SK-MEL-5 (cell line): Measurements from ENCODE around the gene AOPEP. TPM values are rescaled to one million over a fixed set of nuclear protein-coding genes. Genes with fewer than 3 reads are reported as not detected.

Source experiments
- DNase-seq: peaks from one replicate; pipeline ENCODE4 v3.0.0-alpha.2; 2016; ENCODE audit warnings: low read depth, low spot score
- in situ Hi-C: cut with HindIII; loops from 2 replicates; pipeline ENCODE4 v1.10.0; 2016; ENCODE audit warnings: low sequenced_read_pairs, high pct_unique_total_duplicates, low pct_unique_long_range_greater_than_20kb
- total RNA-seq: library from RNA; depleted of rRNA; stranded (reverse); fragments of >200 nt; shearing (Covaris generic); gene quantifications from 2 replicates; pipeline ENCODE4 v1.2.3, GENCODE V29; 2014

Gene AOPEP
- total RNA-seq, 1 experiment from 2014 or later, result 20.8 TPM

DNA sequence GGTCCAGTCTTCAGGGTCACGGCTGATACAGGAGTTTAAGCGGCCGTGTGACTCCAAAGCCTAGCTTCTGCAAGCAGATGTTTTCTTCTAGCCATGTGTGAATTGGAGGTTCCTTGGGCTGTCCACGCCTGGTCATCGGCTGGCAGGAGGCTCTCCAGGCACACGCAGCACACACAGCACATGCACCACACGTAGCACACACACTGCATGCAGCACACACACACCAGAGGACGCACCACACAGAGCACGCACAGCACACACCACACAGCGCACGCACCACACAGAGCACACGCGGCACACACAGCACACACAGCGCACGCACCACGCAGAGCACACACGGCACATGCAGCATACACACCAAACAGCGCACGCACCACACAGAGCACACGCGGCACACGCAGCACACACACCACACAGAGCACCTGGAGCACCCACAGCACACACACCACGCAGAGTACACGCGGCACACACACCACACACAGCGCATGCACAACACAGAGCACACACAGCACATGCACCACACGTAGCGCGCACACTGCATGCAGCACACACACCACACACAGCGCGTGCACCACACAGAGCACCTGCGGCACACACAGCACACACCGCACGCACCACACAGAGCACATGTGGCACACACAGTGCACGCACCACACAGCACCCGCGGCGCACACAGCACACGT is 356.7 kb downstream of the AOPEP start:
- in situ Hi-C loops, result no loop called here
- DNase-seq, result no peak

DNA sequence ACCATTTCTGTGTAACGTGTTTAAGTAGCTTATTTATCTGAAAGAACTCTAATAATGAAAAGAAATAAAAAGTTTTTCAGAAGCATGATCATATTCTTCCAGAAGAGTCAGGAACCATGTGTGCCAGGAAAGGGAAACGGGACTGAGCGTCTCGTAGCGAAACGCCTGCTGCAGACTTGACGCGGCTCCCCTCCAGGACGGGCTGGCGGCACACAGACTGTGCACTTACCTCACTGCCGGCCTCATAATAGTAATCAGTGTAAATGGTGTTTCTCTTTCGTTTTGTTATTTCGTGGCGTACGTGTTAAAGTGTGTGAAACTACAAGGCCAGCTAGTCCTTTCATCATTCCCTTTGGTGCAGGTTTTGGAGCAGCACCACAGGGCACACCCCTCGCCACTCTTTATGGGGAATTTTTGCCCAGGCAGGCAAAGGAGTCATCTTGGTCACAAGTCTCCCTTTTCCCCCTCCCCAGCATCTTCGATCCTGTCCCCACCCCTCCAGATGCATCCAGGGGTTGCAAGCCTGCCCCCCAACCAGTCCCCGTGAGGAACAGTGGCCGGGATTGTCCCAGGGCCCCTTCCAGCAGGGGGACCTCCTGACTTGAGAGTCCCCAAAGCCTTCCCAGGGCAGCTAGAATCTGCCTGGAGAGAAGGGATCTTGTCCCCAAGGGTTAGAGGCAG is 357.9 kb downstream of the AOPEP start:
- no peak for DNase-seq
- in situ Hi-C loops, result no loop called here

DNA sequence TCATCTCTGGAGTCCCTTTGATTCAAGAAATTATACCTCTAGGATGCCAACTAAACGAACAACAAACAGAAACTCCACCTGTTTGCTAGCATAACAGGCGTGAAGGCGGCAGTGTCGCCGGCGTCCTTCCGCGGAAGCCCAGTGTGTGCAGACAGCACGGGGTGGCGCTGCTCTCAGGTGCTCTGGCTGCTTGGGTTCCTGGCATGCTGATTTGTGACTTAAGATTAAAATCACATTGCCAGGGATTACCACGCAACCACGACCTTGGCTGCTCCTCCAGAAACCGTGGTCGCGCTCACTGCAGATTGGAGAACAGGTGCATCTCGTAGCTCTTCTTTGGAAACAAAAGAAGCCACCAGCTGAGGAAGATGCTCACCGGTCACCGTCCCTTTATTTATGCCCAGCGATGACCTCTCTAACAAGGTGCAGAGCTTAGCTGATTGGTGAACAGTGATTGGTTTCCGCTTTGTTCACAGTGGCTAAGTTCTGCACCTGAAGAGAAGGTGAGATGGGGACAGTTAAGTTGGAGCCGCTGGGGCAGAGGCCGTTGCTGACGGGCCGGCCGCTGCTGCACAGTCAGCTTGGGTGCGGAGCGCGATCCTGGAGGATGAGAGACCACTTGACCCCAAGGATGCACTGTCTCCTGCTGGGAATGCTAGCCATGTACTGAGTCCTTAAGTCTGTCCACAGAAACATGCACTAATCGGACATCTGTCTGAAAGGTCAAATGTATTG is 358.7 kb downstream of the AOPEP start:
- DNase-seq, result no peak
- in situ Hi-C loops, result no loop called here

DNA sequence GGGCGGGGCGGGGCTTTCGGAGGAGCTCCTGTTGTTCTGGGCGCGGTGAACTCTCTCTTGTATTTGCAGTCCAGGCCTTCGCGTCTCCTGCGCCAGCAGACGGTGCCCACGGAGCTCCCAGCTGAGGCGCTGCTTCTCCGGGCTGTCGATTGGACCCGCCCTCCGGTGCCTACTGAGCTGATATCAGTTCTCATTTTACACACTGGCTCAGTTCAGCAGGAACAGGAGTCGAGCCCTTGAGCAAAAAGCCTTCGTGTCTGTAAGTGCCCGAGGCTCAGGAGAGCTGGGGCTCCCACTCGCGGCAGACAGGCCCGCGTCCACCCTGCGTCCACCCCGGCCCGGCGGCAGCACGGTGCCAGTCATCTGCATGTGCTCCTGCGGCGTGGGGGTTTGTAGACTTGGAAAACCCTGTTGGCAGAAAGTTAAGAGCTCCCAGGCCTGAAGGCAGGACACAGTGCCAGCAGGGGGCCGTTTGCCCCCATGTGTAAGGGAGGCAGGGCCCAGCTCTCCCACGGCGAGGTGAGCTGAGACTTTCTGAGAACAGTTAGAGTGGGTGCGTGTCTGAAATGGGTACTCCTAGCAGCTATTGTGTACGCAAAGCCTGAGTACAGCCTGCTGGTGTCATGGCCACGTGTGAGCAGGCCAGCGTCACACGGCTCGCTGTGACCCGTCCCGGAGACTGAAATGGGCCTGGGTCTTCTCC is 359.5 kb downstream of the AOPEP start:
- in situ Hi-C loops, result no loop called here
- DNase-seq, result no peak

DNA sequence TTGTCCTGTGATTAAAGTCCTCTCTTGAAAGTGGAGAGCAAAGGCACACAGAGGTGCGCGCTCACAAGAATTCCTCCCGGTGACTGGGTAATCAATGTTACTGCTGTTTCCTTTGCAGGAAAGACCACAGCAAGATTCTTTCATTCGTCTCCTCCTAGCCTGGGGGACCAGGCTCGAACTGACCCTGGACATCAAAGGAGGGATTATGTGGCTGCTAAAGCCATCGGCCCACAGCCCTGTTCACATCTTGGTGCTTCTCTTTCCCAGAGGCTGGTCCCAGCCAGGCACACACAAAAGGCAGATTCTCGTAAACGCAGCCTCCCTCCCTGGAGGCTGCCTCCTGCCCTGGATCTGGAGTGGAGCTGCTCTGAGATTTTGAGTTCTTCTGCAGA is 360.1 kb downstream of the AOPEP start:
- in situ Hi-C loops, result no loop called here
- peak; percentile 92 for DNase-seq

DNA sequence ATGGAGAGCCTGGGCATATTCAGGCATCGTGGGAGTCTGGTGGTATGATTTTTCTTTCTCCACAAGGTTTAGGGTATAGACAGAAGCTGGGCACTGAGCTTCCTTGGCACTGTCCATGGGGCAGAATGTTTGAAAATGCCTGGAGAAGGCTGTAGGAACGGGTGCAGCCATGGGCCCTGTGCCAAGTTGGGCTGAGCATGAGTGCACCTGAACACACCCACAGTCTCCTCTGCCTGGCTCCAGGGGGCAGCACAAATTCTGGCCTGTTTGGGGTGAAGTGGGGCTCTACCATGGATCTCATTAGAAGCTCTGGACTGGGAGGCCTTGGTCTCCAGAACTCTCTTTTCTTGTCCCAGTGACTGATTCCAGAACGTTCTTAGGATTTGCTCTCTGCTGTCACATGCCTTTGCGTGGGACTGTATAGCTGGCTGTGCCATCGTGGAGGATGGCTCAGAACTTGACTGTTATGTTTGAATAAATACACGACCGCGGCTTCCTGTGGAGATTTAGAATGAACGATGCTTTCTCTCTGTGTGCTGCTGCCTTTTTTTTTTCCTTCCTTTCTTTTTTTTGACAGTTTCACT is 361.3 kb downstream of the AOPEP start:
- in situ Hi-C loops, result no loop called here
- no peak for DNase-seq

DNA sequence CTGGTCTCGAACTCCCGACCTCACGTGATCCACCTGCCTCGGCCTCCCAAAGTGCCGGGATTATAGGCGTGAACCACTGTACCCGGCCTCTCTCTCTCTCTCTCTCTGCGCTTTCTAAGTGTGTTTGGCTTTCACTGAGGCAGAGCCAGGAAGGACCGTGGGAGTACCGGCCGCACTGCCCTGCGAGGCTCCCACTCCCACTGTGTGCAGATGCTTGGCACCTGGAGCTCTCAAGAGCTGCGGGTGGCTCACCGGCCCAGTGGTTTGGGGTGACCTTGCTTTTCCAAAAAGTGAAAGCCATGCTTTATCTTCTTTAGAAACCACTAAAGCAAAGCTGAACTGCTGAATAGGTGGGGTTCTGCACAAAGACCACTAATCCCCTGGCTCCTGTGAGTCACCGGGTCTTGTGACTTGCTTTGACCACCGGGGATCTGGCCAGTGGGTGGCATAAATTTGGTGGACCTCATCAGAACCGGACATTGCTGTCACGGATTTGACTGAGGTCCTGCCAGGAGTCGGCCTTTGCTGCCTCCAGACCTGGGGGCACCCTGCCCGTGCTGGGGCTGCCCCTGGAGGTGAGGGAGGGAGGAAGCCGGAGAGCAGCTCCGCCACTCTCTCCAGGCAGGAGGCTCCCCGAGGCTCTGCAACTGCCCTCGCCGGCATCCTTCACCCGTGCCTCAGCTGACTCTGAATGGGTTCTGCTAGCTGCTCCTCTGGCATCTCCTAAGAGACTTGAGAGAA is 362.1 kb downstream of the AOPEP start:
- in situ Hi-C loops, result no loop called here
- DNase-seq, result no peak

DNA sequence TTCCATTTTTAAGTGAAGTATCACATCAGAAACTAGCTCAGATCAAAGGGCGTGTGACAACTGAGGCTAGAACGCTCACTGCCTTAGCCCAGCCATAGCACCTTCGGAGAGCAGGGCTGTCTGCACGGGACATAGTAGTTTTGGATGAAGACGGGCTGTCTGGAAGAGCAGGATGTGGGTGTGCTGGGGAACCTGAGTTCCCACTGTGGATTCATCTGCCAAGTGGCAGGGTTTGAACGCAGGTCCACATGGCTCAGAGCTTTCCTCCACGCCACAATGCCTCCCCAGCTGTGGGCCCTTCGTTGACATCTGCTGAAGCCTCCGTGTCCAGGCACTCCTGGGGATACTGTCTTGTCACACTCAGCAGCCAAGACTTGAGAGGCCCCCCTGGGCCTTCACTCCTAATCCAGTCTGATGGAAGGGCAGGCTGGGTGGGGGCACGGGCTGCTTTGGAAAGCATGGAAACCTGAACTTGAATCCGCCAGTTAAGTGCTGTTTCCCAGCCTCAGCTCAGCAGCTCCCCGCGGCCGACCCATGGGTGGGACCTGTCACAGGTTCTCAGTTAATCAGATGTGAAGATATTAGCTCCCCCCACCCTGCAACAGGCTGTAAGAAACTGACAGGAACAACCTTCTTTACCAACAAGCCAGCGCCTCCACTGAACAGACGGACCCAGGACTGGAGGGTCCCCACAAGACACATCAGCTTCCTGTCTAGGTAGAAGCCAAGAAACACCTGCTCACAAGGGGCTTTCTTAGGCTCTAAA is 362.9 kb downstream of the AOPEP start:
- DNase-seq, result no peak
- in situ Hi-C loops, result no loop called here

DNA sequence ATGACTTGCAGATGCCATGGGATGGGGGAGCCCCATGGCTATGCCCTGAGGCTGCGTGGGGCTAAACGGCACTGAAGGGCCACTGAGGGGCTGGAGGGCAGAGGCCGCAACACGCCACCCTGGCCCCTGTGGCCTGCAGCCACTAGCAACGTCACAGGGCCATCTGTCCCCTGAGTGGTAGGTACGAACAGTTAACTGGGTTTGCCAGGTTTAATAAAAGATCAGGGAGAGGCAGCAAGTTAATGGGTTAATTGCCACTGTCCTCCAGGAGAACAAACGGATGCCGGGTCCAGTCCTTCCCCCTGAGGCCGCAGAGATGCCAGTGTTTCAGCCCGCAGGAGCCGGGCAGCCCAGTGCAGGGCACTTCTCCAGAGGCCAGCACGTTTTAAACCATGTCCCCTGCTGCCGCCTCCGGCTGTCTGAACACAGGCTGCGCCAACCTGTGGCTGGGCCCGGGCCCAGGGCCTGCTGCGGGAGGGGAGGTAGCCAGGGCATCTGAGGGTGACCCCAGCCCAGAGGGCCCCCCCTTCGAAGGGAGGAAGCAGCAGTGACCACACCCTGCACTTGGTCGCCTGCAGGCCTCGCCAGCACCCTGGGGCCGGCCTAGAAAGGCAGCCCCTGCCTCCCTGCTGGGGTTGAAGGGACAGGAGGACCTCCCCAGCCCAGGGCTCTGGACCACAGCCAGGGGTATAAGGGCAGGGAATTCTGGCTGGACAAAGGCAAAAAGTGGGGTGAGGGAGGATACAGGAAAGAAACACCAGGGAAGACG is 363.7 kb downstream of the AOPEP start:
- in situ Hi-C loops, result no loop called here
- DNase-seq, result no peak

DNA sequence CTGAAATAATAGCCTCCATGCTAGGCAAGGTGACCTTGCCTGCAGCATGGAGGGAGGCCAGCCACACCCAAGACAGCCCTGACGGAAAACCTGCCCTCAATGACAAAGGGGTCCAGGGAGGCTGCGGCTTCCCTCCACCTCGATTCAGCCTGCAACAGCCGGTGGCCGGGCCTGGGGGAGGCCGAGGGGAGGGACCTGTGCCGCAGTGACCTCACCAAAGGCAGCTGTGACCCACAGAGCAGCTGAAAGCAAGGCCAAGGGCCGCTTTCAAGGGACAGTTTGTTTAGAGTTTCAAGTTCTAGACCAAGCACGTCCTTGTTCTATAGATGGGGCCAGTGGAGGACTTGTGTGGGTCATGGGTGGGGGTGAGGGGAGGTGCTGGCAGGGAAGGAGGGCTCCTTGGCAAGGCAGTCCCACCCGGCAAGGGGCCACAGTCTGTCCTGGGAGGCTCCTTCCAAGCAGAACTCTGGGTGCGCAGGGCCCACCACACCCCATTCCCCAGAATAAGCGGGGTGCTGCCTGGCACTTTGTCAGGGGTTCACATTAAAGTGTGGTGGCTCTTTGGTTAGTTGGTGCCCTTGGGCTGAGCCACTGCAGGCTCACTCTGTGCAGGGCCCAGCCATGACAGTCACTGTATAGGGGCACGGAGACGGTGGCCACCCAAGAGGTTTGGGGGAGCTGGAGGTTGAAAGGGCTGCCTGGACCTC is 364.5 kb downstream of the AOPEP start:
- DNase-seq, result no peak
- in situ Hi-C loops, result no loop called here

DNA sequence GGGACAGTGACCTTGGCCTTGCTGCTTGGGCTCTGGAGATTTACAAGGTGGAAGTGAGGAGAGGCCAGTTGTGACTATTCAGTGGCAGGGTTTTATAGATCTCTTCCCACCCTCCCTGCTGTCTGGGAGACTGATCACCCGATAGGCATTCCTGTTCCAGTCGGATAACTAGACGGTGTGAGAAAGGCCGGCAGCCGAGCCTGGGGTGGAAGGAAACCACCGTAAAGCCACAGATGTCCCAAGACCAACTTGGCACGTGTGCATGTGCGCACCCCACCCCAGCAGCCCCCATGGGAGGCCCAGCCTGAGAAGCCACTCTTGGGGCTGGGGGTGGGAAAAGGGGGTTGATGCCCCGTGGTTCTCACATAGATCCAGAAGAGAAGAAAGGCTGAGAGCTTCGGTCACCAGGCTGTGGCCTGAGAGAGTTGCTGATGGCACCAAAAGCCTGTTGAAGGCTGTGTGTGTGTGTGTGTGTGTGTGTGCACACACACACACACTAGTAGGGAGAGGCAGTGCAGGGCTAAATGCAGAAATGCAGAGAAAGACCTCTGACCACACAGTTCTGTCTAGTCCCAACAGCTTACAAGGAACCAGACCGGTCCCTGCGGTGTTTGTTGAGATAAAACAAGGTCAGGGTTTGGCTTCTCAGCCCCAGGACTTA is 365.2 kb downstream of the AOPEP start:
- no peak for DNase-seq
- in situ Hi-C loops, result no loop called here

DNA sequence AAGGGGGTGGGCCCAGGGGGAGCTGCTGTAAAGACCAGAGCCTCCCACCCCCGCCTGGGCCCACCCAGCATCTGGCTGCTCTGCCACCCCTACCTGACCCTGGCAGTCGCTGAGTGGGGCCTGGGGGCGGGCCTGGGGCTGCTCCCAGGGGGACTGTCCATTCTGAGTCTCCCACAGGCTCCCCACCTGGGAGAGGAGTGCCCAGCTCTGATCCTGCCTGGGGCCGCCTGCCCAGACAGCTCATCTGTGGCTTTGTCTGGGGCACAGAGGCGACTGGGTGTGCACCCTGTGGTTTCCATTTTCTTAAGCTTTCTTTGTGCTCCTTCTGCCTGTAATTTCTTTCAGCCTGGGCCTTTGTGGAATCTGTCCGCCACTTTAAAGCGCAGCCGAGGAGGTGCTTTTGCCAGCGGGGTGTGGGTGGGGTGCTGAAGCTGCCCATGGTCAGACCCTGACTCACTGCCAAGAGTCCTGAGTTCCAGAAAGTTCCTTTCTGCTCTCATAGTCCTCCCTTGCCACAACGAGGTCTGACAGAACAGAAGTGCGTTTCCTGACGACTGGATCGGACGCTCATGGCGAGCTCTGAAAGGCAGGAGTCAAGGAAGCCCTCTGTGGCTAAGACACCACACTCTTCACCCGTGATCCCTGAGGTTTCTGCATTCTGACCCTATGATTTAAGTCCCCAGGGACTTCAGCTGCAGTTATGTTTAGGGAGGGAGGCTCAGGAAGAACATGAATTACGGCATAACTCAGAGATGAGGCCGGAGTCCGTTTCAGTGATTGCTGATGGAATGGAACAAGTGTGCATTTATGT is 366.0 kb downstream of the AOPEP start:
- in situ Hi-C loops, result no loop called here
- peak; percentile 79 for DNase-seq

DNA sequence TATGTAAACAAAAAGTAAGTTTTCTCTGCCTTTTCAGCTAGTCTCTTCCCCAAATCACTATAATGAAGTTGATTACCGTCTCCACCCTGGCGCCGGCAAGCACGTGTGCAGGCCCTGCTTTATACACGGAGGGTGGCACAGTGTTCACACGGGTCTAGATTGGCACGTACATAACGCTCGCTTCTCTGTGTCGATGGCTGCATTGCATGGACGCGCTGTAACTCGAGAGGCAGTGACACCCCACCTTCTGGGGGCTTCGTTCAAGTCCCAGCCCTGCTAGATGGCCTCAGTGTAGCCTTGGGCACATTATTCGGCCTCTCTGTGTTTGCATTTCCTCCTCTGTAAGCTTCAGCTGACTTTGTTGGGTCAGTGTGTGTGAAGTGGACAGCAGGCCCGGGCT is 367.1 kb downstream of the AOPEP start:
- in situ Hi-C loops, result no loop called here
- no peak for DNase-seq

DNA sequence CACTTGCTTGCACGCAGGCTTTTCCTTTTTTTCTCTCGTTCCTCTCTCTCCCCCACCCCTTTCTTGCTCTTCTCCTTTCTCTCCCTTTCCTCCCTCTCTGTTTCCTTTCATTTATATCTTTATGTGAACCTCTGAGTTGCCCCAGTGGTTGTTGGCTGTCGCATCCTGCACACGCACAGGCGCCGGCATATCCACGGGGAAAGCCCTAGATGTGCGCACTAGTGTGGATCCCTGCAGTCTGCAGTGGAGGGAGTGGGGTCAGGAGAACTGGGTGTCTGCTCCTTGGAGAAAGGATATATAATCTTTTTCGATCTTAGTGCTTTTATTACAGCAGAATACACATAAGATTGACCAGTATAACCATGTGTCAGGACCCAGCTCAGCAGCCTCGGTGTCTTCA is 367.5 kb downstream of the AOPEP start:
- in situ Hi-C loops, result no loop called here
- DNase-seq, result no peak
